GM12873 (cell line): ENCODE measurements around the gene NEK2.

Experiments
- TF ChIP-seq, protein P1 (sequence below): IDR thresholded peaks from 2 replicates; pipeline ENCODE4 v1.5.1; 2012; ENCODE audit warnings: low read depth, mild to moderate bottlenecking, moderate library complexity, low read length, control low read depth; ENCODE audit not compliant: insufficient read depth; ENCODE audit errors: missing control alignments

NEK2 gene

DNA sequence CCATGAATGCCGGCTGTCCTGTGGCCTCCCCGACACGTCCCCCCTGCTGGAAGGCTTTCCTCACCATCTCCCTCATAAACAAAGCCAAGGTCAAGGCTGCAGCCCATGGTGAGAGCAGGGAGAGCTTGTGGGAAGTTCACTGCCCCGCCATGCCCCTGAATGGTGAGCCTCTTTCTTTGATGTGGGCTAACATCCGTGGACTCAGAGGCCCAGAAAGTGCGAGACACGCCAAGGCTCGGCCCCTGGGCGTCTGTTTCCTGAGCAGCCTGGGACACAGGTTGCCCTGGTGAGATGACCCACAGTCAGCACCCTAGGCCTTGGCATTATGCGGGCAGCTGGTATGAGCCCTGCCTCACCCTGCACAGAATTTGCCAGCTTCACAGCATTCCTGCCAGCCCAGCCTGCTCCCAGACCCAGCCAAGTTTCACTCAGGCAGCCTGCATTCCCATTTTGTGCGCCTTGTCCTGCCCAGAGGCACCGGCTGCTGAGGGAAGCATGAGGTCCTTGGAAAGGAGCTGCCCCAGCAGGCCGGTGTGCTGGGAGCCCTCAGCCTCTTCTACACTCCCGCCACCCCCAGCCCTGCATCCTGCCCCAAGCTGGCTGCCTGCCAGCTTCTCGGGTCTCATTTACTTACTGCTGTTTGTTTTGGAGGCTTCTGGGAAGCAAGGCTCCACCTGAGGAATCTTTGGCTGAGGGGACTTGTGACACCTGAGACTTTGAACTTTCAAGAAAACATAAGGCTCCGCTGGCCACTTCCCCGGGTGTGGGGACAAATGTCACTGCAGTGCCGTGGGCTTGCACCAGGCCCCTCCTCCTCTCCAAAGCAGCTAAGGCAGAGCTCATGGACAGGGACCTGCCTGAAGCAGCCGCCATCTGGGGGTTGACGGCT, 31.9 kb downstream of the NEK2 start:
- TF ChIP-seq, protein P1, sequence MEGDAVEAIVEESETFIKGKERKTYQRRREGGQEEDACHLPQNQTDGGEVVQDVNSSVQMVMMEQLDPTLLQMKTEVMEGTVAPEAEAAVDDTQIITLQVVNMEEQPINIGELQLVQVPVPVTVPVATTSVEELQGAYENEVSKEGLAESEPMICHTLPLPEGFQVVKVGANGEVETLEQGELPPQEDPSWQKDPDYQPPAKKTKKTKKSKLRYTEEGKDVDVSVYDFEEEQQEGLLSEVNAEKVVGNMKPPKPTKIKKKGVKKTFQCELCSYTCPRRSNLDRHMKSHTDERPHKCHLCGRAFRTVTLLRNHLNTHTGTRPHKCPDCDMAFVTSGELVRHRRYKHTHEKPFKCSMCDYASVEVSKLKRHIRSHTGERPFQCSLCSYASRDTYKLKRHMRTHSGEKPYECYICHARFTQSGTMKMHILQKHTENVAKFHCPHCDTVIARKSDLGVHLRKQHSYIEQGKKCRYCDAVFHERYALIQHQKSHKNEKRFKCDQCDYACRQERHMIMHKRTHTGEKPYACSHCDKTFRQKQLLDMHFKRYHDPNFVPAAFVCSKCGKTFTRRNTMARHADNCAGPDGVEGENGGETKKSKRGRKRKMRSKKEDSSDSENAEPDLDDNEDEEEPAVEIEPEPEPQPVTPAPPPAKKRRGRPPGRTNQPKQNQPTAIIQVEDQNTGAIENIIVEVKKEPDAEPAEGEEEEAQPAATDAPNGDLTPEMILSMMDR = no peak

DNA sequence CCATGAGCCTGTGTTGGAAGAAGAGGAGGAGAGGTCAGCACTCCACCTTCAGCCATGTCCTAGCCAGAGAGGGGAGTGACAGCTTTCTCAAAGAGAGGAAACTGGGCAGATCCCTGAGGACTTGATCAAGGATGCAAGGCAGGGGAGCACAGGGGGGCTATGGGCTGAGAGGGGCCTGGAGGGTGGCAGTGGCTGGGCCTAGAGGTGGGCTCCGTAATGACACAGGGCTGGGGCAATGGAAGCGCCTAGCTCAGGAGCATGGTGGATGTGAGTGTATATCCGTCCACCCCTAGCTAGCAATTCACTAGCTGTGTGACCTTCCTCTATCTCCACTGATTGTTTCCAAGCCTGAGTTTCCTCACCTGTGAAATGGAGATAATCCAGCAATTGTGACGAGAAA, 32.6 kb downstream of the NEK2 start:
- TF ChIP-seq, protein P1 = no peak

DNA sequence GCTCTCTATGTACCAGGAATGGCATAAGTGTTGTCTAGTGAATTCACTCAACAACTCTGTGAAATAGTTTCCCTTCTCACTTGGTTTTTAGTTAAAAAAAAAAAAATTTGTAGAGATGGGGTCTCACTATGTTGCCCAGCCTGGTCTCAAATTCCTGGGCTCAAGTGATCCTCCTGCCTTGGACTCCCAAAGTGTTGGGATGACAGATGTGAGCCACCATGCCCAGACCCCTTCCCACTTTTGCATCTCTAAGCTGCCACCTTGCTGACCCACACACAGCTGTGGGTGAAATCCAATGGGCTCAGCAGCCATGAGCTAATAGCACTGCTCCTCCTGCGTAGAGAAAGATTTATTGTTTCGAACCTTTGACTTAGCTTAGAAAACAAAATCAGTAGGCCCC, 33.5 kb downstream of the NEK2 start:
- TF ChIP-seq, protein P1 = no peak

DNA sequence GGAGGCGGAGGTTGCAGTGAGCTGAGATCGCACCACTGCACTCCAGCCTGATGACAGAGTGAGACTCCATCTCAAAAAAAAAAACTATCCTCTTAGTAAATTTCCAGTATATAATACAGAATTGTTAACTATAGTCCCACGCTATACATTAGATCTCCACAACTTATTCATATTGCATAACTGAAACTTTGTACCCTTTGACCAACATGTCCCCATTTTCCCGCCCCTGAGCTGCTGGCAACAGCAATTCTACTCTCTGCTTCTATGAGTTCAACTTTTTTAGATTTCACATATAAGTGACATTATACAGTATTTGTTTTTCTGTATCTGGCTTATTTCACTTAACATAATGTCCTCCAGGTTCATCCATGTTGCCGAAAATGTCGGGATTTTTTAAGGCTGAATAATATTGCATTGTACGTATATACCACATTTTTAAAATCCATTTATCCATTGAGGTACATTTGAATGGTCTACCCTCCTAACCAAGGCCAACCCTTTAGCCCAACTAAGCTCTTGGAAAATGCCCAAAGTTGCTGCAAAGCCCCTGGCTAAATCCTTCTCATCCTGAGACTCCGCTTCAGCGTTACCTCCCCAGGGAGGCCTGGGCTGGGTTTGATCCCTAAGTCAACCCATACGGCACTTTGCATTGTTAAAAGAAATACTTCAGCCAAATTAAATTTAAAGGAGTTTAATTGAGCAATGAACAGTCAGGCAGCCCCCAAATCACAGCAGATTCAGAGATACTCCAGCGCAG, 34.2 kb downstream of the NEK2 start:
- TF ChIP-seq, protein P1 = no peak

DNA sequence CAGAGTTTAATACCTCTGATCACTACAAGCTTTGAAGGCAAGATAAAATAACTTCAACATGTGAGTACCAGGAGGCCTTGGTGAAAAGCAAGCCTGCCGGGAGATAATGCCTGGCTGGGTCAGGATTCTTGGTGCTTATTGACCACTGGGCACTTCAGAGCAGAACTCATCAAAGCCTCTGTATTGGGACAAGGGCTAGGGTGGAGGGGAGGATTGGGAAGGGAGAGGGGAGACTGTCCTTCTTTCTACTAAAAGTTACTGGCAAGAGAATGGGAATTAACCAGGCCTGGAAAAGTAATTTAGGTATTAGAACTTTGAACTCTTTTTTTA, 35.2 kb downstream of the NEK2 start:
- TF ChIP-seq, protein P1 = no peak

DNA sequence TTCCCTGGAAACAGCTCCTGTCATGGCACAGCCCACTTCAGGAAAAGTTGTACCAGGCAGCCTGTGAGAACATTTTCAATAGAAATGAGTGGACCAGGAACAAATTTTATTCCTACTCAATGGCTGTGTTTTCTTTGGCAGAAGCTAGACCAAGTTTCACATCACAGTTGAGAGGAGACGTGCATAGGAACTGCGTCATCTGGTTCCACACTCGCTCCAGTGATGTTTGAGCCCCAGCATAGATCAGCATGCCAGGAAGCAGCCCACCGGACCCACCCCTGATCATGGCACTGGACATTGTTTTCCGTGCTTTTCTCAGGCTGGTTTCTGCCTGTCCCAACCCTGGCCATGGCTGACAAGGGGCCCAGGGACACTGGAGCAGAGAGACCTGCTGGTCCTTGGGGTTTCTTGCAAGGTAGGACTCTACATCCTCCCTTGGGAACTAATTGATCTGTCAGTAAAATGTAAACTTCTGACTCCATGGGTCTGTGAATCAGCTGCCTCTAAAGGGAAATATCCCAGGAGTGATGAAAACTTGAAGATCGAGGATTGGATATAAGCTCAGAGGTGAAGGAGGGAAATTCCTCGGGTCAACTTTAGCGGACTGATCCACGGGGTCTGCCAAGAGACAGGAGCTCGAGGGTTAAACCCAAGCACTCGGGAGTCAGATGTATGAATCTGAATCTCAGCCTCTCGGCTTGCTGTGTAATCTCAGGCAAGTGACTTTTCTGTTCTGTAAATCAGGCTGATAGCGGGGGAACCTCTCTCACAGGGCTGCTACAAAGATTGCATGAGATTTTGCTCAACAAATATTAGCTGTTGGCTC, 35.7 kb downstream of the NEK2 start:
- TF ChIP-seq, protein P1 = no peak

DNA sequence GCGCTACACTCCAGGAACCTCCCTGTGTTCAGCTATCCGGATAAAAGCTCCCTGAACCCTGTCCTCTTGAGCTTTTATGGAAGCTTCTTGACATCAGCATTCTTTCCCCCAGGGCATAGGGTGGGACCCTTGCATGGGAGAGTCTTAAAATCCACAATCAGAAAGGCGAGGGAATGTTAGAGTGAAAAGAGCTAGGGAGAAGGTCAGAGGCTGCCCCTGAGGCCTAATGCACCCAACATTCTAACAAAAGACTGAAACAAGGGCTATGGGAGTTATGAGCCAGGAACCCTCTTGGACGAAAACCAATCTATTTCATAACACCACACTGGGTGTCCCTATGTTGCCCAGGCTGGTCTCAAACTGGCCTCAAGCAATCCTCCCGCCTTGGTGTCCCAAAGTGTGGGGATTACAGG, 36.7 kb downstream of the NEK2 start:
- TF ChIP-seq, protein P1 = no peak
